ENCODE results near the gene CX3CL1.

Gene CX3CL1

DNA sequence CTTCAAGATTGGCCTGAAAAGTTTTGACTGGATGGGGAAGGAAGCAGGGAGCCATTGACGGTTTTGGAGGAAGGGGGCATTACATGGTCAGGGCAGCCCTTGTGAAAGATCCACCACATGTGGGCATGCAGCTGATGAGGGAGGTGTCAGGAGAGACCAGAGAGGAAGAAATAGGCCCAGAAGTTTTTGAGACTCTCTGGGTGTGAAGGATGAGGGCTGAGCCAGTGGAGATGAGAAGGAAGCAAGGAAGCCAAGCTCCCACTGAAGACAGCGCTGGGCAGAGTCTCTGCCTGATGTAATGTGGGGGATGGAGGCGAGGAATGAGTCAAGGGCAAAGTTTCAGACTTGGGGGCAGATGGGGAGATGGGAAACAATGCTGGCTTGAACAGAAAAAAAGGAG is 32.8 kb downstream of the CX3CL1 start:
- no peak for DNase-seq (ENCODE audit: low spot score)

GRCh38 chr16:57406881-57407280 is 34.6 kb downstream of the CX3CL1 start:
- no peak for DNase-seq (ENCODE audit: low spot score)

DNA sequence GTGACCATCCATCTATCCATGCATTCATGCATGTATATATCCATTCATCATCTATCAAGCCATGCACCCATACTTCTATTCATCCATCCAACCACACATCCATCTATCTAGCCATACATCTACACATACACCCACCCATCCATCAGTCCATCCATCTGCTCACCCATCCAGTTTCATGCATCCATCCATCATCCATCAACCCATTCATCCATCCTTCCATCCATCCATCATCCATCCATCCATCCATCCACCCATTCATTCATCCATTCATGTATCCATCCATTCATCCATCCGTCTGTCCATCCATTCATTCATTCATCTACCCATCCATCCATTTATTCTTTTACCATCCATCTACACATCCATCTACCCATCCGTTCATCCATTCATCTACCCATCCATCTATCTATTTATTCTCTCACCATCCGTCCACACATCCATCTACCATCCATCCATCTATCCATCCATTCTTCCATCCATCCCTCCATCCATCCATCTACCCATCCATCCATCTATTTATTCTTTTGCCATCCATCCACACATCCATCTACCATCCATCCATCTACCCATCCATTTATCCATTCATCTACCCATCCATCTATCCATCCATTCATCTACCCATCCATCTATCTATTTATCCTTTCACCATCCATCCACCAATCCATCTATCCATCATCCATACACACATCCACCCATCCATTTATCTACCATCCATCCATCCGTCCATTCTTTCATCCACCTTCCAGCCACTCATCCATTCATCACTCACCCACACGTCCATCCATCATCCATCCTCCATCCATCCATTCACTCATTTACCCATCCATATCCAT is 35.4 kb downstream of the CX3CL1 start:
- DNase-seq (ENCODE audit: low spot score): no peak

- no peak for DNase-seq (ENCODE audit: low spot score)
Measured at GRCh38 chr16:57409065-57409464, 36.8 kb downstream of the CX3CL1 start.

DNA sequence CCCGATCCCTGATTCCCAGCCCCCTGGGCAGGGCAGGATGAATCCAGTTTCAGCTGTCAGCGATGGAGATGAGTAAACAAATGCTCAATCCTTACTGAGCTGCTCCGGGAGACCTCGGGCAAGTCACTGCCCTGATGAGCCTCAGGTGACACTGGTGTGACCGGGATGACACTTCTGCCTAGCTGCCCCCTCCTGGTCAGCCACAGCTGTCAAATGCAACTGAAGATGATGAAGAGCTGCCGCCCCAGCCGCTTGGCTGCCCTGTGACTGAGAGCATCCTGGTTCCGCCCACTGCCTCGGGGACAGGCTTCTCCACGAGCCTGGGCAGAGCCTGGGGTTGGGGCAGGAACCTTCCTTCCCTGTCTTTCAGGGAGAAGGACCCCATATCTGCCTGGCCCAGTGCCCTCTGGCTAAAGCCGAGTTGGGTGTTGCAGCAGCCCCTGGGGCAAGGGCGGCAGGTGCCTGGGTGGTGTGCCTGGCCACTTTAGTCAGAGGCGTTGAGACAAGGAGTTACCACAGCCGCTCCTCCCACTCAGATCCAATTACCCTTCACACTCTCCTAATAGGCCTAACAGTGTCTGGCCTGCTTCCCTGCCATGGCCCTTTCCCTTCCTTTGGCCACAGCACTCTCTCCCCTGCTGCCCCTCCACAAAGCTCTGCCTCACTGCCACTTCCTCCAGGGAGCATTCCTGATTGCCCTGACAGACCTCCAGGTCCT is 37.7 kb downstream of the CX3CL1 start:
- peak; percentile 44 for DNase-seq (ENCODE audit: low spot score)

GRCh38 chr16:57411362-57411976 is 39.2 kb downstream of the CX3CL1 start:
- DNase-seq (ENCODE audit: low spot score): no peak

GRCh38 chr16:57412584-57412983 is 40.3 kb downstream of the CX3CL1 start:
- no peak for DNase-seq (ENCODE audit: low spot score)

GRCh38 chr16:57413301-57413730 is 41.0 kb downstream of the CX3CL1 start:
- no peak for DNase-seq (ENCODE audit: low spot score)

GRCh38 chr16:57413733-57414132 is 41.4 kb downstream of the CX3CL1 start:
- no peak for DNase-seq (ENCODE audit: low spot score)

GRCh38 chr16:57416084-57416483 is 43.8 kb downstream of the CX3CL1 start:
- no peak for DNase-seq (ENCODE audit: low spot score)

- no peak for DNase-seq (ENCODE audit: low spot score)
Measured at GRCh38 chr16:57419506-57419905, 47.2 kb downstream of the CX3CL1 start.

DNA sequence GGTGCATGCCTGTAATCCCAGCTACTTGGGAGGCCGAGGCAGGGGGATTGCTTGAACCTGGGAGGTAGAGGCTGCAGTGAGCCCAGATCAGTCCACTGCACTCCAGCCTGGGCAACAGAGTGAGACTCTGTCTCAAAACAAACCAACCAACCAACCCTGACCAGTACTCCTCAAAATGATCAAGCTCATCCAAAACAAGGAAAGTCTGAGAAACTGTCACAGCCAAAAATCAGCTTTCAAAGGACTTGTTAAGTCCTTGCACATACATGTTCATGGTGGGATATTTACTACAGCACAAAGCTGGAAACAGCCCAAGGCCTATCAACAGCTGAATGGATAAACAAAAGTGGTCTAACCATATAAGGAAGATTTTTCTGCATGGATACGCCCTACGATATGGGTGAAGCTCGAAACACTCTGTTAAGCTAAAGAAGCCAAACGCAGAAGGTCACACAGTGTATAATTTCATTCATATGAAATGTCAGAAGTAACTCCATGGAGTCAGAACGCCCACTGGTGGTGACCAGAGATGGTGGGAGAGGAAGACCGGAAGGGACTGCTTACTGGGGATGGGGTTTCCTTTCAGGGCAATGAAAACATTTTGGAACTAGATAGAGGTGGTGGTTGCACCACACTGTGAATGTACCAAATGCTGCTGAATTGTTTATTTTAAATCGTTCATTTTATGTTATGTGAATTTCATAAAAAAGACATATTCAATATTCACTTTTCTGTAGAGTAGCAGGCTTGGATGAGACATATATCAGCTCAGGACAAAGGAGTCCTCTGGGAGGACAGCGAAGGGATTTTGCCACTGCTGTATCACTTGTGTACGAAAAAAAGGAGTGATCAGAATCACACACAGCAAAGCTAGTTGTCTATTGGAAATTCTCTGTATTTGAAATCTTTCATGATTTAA is 50.0 kb downstream of the CX3CL1 start:
- peak; percentile 58 for DNase-seq (ENCODE audit: low spot score)

DNA sequence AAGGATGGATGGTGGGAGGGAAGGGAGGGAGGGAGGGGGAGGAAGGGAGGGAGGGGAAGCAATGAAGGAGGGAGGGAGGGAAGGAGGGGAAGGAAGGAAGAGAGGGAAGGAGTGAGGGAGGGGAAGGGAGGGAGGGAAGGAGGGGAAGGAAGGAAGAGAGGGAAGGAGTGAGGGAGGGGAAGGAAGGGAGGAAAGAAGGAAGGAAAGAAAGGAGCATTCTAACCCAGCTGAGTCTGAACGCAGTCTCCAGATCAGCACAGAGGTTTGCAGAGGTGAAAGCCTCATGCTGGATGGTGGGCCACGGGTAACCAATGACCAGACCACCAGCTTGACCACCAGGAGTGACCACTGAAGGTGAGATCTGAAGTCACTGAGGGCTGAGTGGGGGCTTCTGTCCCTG is 50.9 kb downstream of the CX3CL1 start:
- no peak for DNase-seq (ENCODE audit: low spot score)

DNA sequence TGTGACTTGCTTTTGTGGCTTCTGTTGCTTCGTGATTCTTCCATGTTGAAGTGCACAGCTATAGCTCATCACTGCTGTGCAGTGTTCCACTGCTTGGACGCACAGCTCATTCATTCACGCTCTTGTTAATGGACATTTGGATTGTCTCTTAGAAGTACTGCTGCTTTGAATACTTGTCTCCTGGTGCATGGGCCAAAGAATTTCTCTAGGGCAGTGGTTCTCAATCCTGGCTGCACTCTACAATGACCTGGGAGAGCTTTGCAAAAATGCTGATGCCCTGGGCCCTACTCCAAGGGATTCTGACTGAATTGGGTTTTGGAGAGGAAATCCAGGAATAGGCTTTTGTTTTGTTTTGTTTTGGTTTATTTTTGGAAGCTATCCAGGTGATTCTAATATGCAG is 52.3 kb downstream of the CX3CL1 start:
- no peak for DNase-seq (ENCODE audit: low spot score)

DNA sequence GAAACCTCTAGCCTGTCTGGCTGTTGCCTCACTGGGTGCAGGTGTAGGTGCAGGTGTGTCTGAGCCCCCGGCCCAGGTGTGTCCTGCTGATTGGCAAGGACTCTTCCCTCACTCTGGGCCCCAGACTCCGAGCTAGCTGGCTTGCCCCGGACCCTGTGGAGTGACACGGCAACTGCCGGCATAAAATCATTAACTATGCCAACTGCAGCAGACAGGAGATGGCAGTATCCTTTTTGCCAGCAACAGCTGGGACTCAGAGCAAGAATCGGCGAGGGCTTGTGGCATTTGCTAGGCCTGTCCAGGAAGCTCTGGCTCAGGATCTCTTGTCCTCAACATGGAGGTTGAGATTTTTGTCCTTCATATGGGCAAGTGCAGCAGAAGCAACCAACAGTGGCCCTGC is 54.1 kb downstream of the CX3CL1 start:
- no peak for DNase-seq (ENCODE audit: low spot score)

DNA sequence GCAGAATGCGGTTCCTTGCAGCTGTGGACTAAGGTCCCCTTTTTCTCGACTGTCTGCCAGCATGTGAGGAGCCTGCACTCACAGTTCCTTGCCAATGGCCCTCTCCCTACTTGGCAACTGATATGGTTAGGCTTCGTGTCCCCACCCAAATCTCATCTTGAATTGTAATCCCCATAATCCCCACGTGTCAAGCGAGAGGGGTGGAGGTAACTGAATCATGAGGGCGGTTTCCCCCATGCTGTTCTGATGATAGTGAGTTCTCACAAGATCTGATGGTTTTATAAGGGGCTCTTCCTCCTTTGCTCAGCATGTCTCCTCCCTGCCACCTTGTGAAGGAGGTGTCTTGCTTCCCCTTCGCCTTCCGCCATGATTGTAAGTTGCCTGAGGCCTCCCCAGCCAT is 55.0 kb downstream of the CX3CL1 start:
- no peak for DNase-seq (ENCODE audit: low spot score)

GRCh38 chr16:57427824-57428223 is 55.5 kb downstream of the CX3CL1 start:
- no peak for DNase-seq (ENCODE audit: low spot score)

DNA sequence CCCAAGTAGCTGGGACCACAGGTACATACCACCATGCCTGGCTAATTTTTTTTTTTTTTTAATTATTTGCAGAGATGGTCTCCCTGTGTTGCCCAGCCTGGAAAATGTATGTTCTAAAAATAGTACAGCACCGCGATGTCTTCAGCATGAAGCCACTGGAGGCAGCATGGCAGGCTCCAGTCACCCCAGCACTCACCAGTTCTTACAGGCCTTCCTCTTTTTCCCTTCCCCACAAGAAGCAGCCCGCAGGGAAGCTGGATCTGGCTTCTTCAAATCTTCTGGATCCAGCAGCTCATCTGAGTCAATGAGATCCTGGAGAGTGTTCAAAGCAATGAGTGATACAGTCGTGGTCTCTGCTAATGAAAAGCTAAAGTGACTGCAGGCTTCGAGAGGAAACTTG is 58.7 kb downstream of the CX3CL1 start:
- no peak for DNase-seq (ENCODE audit: low spot score)

DNA sequence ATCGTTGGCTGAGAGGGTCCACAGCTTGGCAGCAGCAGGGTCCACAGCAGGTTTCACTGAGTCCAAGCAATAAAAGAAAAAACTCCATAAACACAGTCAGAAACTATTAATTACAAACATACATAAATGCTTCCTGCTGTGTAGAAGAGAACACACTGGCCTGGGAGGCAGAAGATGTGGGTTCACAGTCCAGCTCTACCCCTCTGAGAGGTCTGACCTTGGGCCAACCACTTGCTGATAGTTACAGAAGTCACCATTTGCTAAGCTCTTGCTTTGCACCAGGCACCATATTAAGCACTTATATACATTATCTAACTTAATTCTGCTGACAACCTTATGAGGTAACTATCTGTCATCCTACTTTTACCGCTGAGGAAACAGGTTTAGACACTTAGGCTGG is 60.2 kb downstream of the CX3CL1 start:
- DNase-seq (ENCODE audit: low spot score): no peak

- no peak for DNase-seq (ENCODE audit: low spot score)
Measured at GRCh38 chr16:57432989-57433388, 60.7 kb downstream of the CX3CL1 start.

GRCh38 chr16:57434003-57434402 is 61.7 kb downstream of the CX3CL1 start:
- no peak for DNase-seq (ENCODE audit: low spot score)
